ENCODE results near the gene GORASP2.

The GORASP2 gene

GRCh38 chr2:170967553-170967952 is 38.5 kb downstream of the GORASP2 start:
- H3K4me3 ChIP-seq (ENCODE audit: insufficient read length, low read depth): no peak overlapping the region
- H3K9ac ChIP-seq (ENCODE audit: insufficient read length, low read depth): no peak overlapping the region
- DNase-seq (ENCODE audit: low read depth, low spot score): no peak
- H3K36me3 ChIP-seq (ENCODE audit: insufficient read depth, insufficient read length, low read length): peaks cover 63% of the 10 kb centered on the region
- H3K27me3 ChIP-seq (ENCODE audit: insufficient read depth, insufficient read length): no peaks in the 10 kb centered on the region
- TF ChIP-seq YY1 (IDR thresholded peaks at IDR 0.05; ENCODE audit: insufficient read depth, insufficient read length) (no peak), SUZ12 (IDR thresholded peaks at IDR 0.05; ENCODE audit: extremely low read depth, insufficient read depth, insufficient read length) (no peak), ZNF274 (IDR thresholded peaks at IDR 0.05; ENCODE audit: low read depth, low read length) (no peak)
- no peaks in the 10 kb centered on the region for H3K4me1 ChIP-seq (ENCODE audit: insufficient read depth, insufficient read length)
- no peaks in the 10 kb centered on the region for H3K9me3 ChIP-seq (ENCODE audit: insufficient read depth, low read length)

- TF ChIP-seq SUZ12 (IDR thresholded peaks at IDR 0.05; ENCODE audit: extremely low read depth, insufficient read depth, insufficient read length) (no peak), YY1 (IDR thresholded peaks at IDR 0.05; ENCODE audit: insufficient read depth, insufficient read length) (no peak), ZNF274 (IDR thresholded peaks at IDR 0.05; ENCODE audit: low read depth, low read length) (no peak)
- H3K36me3 ChIP-seq (ENCODE audit: insufficient read depth, insufficient read length, low read length): peaks cover 58% of the 10 kb centered on the region
Observed at GRCh38 chr2:170968205-170969003, 39.4 kb downstream of the GORASP2 start.

GRCh38 chr2:170969030-170969429 is 40.0 kb downstream of the GORASP2 start:
- Histone ChIP-seq H3K27me3 (ENCODE audit: insufficient read depth, insufficient read length) (no peaks in the 10 kb centered on the region), H3K36me3 (ENCODE audit: insufficient read depth, insufficient read length, low read length) (peaks cover 52% of the 10 kb centered on the region), H3K4me3 (ENCODE audit: insufficient read length, low read depth) (no peak overlapping the region), H3K9ac (ENCODE audit: insufficient read length, low read depth) (no peak overlapping the region), H3K4me1 (ENCODE audit: insufficient read depth, insufficient read length) (peaks cover 3% of the 10 kb centered on the region), H3K9me3 (ENCODE audit: insufficient read depth, low read length) (no peaks in the 10 kb centered on the region)
- DNase-seq (ENCODE audit: low read depth, low spot score): no peak
- no peak for TF ChIP-seq ZNF274 (IDR thresholded peaks at IDR 0.05; ENCODE audit: low read depth, low read length)
- no peak for TF ChIP-seq YY1 (IDR thresholded peaks at IDR 0.05; ENCODE audit: insufficient read depth, insufficient read length)
- TF ChIP-seq SUZ12 (IDR thresholded peaks at IDR 0.05; ENCODE audit: extremely low read depth, insufficient read depth, insufficient read length): no peak

More at GRCh38 chr2:170968205-170969003, 39.4 kb downstream of the GORASP2 start:
- H3K27me3 ChIP-seq (ENCODE audit: insufficient read depth, insufficient read length): no peaks in the 10 kb centered on the region
- no peak overlapping the region for H3K9ac ChIP-seq (ENCODE audit: insufficient read length, low read depth)
- no peaks in the 10 kb centered on the region for H3K4me1 ChIP-seq (ENCODE audit: insufficient read depth, insufficient read length)
- H3K4me3 ChIP-seq (ENCODE audit: insufficient read length, low read depth): no peak overlapping the region
- no peaks in the 10 kb centered on the region for H3K9me3 ChIP-seq (ENCODE audit: insufficient read depth, low read length)
- no peak for DNase-seq (ENCODE audit: low read depth, low spot score)

GRCh38 chr2:170969872-170970496 is 40.9 kb downstream of the GORASP2 start:
- peaks cover 7% of the 10 kb centered on the region for H3K4me1 ChIP-seq (ENCODE audit: insufficient read depth, insufficient read length)
- peaks cover 43% of the 10 kb centered on the region for H3K36me3 ChIP-seq (ENCODE audit: insufficient read depth, insufficient read length, low read length)
- no peak for DNase-seq (ENCODE audit: low read depth, low spot score)
- no peak for TF ChIP-seq SUZ12 (IDR thresholded peaks at IDR 0.05; ENCODE audit: extremely low read depth, insufficient read depth, insufficient read length)
- no peak for TF ChIP-seq YY1 (IDR thresholded peaks at IDR 0.05; ENCODE audit: insufficient read depth, insufficient read length)
- TF ChIP-seq ZNF274 (IDR thresholded peaks at IDR 0.05; ENCODE audit: low read depth, low read length): no peak
- H3K4me3 ChIP-seq (ENCODE audit: insufficient read length, low read depth): no peak overlapping the region
- no peaks in the 10 kb centered on the region for H3K27me3 ChIP-seq (ENCODE audit: insufficient read depth, insufficient read length)
- no peaks in the 10 kb centered on the region for H3K9me3 ChIP-seq (ENCODE audit: insufficient read depth, low read length)
- H3K9ac ChIP-seq (ENCODE audit: insufficient read length, low read depth): no peak overlapping the region

GRCh38 chr2:170971071-170971470 is 42.0 kb downstream of the GORASP2 start:
- Histone ChIP-seq H3K9me3 (ENCODE audit: insufficient read depth, low read length) (no peaks in the 10 kb centered on the region), H3K9ac (ENCODE audit: insufficient read length, low read depth) (no peak overlapping the region), H3K27me3 (ENCODE audit: insufficient read depth, insufficient read length) (no peaks in the 10 kb centered on the region), H3K4me1 (ENCODE audit: insufficient read depth, insufficient read length) (peaks cover 12% of the 10 kb centered on the region), H3K4me3 (ENCODE audit: insufficient read length, low read depth) (no peak overlapping the region), H3K36me3 (ENCODE audit: insufficient read depth, insufficient read length, low read length) (peaks cover 32% of the 10 kb centered on the region)
- no peak for DNase-seq (ENCODE audit: low read depth, low spot score)
- TF ChIP-seq ZNF274 (IDR thresholded peaks at IDR 0.05; ENCODE audit: low read depth, low read length) (no peak), YY1 (IDR thresholded peaks at IDR 0.05; ENCODE audit: insufficient read depth, insufficient read length) (no peak), SUZ12 (IDR thresholded peaks at IDR 0.05; ENCODE audit: extremely low read depth, insufficient read depth, insufficient read length) (no peak)

- no peak for DNase-seq (ENCODE audit: low read depth, low spot score)
- TF ChIP-seq YY1 (IDR thresholded peaks at IDR 0.05; ENCODE audit: insufficient read depth, insufficient read length): no peak
- H3K4me3 ChIP-seq (ENCODE audit: insufficient read length, low read depth): no peak overlapping the region
- no peak overlapping the region for H3K9ac ChIP-seq (ENCODE audit: insufficient read length, low read depth)
- H3K36me3 ChIP-seq (ENCODE audit: insufficient read depth, insufficient read length, low read length): peaks cover 17% of the 10 kb centered on the region
- H3K4me1 ChIP-seq (ENCODE audit: insufficient read depth, insufficient read length): peaks cover 12% of the 10 kb centered on the region
- H3K27me3 ChIP-seq (ENCODE audit: insufficient read depth, insufficient read length): no peaks in the 10 kb centered on the region
- H3K9me3 ChIP-seq (ENCODE audit: insufficient read depth, low read length): no peaks in the 10 kb centered on the region
Observed at GRCh38 chr2:170972296-170973224, 43.5 kb downstream of the GORASP2 start.

- Histone ChIP-seq H3K9ac (ENCODE audit: insufficient read length, low read depth) (peak overlapping the region; percentile 59), H3K36me3 (ENCODE audit: insufficient read depth, insufficient read length, low read length) (peaks cover 11% of the 10 kb centered on the region), H3K9me3 (ENCODE audit: insufficient read depth, low read length) (no peaks in the 10 kb centered on the region), H3K27me3 (ENCODE audit: insufficient read depth, insufficient read length) (no peaks in the 10 kb centered on the region), H3K4me1 (ENCODE audit: insufficient read depth, insufficient read length) (peaks cover 12% of the 10 kb centered on the region), H3K4me3 (ENCODE audit: insufficient read length, low read depth) (no peak overlapping the region)
- DNase-seq (ENCODE audit: low read depth, low spot score): no peak
- no peak for TF ChIP-seq ZNF274 (IDR thresholded peaks at IDR 0.05; ENCODE audit: low read depth, low read length)
- TF ChIP-seq YY1 (IDR thresholded peaks at IDR 0.05; ENCODE audit: insufficient read depth, insufficient read length): no peak
- TF ChIP-seq SUZ12 (IDR thresholded peaks at IDR 0.05; ENCODE audit: extremely low read depth, insufficient read depth, insufficient read length): no peak
Observed at GRCh38 chr2:170973225-170973491, 44.1 kb downstream of the GORASP2 start.

Measured in NT2/D1 (cell line).